ENCODE measurements around the gene OXSR1. TPM values are rescaled to one million over a fixed set of nuclear protein-coding genes. Genes with fewer than 3 reads are reported as not detected.

The OXSR1 gene
- total RNA-seq, 4 donors from 2014 or later = 28.8 to 48.2 (median 37.6) TPM

DNA sequence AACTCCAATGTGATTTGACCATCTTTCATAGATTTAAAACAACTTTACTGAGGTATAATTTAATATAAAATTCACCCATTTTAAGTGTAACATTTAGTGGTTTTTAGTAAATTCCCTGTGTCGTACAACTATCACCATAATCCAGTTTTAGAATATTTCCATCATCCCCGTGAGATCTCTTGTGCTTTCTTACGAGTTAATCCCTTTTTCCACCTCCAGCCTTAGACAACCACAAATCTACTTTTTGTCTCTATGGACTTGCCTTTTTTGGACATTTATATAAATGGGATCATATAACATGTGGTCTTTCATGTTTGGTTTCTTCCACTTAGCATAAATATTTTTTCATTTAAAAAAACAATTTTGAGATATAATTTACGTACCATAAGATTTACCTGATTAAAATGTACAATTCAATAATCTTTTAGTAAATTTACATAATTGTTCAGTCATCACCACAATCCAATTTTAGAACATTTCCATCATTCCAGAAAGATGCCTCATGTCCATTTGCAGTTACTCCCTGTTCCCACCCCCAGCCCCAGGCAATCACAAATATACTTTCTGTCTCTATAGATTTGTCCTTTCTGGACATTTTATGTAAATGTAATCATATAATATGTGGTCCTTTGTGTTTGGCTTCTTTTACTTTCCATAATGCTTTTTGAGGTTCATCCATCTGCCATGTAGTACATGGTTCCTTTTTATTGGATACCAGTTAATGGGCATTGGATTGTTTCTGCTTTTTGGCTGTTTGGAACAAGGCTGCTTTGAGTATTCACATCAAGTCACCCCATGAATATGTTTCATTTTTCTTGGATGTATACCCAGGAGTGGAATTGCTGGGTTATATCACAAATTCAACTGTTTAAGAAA is 3.1 kb downstream of the OXSR1 start:
- Histone ChIP-seq H3K9me3 (no peaks in the 10 kb centered on the region), H3K36me3 (no peaks in the 10 kb centered on the region), H3K4me1 (peaks cover 9 to 65% (median 20%) of the 10 kb centered on the region in 3 donors), H3K27ac (no peak overlapping the region), H3K27me3 (no peaks in the 10 kb centered on the region), H3K4me3 (no peak overlapping the region)
- TF ChIP-seq, protein P1, sequence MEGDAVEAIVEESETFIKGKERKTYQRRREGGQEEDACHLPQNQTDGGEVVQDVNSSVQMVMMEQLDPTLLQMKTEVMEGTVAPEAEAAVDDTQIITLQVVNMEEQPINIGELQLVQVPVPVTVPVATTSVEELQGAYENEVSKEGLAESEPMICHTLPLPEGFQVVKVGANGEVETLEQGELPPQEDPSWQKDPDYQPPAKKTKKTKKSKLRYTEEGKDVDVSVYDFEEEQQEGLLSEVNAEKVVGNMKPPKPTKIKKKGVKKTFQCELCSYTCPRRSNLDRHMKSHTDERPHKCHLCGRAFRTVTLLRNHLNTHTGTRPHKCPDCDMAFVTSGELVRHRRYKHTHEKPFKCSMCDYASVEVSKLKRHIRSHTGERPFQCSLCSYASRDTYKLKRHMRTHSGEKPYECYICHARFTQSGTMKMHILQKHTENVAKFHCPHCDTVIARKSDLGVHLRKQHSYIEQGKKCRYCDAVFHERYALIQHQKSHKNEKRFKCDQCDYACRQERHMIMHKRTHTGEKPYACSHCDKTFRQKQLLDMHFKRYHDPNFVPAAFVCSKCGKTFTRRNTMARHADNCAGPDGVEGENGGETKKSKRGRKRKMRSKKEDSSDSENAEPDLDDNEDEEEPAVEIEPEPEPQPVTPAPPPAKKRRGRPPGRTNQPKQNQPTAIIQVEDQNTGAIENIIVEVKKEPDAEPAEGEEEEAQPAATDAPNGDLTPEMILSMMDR (IDR thresholded peaks at IDR 0.05) = no peak
- TF ChIP-seq POLR2A (IDR thresholded peaks at IDR 0.05) = no peak
- 79 to 89% methylated on average over 4 of the region's 4 CpGs for WGBS, 2 donors
- DNase-seq = no peak
- intact Hi-C loops (cut with DNase I) = loop anchor here (2.0 kb wide), 1 partner anchor 32 kb away; the partner anchor contains the start of gene ACAA1

DNA sequence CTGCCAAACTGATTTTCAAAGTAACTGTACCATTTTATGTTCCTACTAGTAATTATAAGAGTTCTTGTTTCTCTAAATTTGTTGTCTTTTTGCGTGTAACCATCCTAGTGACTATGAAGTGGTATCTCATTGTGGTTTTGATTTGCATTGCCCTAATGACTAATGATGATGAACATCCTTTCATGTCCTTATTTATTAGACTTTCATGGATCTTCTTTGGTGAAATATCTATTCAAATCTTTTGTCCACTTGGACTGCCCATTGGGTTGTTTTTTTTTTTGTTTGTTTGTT is 3.6 kb downstream of the OXSR1 start:
- Histone ChIP-seq H3K4me3 (no peak overlapping the region), H3K9me3 (no peaks in the 10 kb centered on the region), H3K36me3 (no peaks in the 10 kb centered on the region), H3K27ac (no peak overlapping the region), H3K27me3 (no peaks in the 10 kb centered on the region), H3K4me1 (peaks cover 11 to 69% (median 24%) of the 10 kb centered on the region in 3 donors)
- intact Hi-C loops (cut with DNase I) = loop anchor here (2.0 kb wide), 1 partner anchor 32 kb away; the partner anchor contains the start of gene ACAA1
- 50% methylated on average over 1 of the region's 1 CpG for WGBS, 2 donors
- no peak for DNase-seq
- no peak for TF ChIP-seq POLR2A (IDR thresholded peaks at IDR 0.05)
- TF ChIP-seq, protein P1 (IDR thresholded peaks at IDR 0.05) = no peak

DNA sequence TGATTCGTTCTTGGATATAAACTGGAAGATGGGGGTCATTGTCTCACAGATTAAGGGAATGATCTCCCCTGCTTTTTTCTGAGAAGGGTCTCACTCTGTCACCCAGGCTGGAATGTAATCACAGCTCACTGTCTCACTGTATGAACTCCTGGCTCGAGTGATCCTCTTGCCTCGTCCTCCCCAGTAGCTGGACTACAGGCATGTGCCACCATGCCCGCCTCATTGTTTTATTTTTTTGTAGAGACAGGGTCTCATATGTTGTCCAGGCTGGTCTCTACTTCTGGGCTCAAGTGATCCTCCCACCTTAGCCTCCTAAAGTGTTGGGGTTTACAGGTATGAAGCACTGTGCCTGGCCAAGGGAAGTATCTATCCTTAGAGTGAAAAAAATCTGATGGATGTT is 5.4 kb downstream of the OXSR1 start:
- WGBS, 2 donors = 80 to 90% methylated on average over 4 of the region's 4 CpGs
- Histone ChIP-seq H3K36me3 (no peaks in the 10 kb centered on the region), H3K9me3 (no peaks in the 10 kb centered on the region), H3K4me3 (no peak overlapping the region), H3K27ac (no peak overlapping the region), H3K4me1 (peaks cover 14 to 77% (median 28%) of the 10 kb centered on the region in 3 donors), H3K27me3 (no peaks in the 10 kb centered on the region)
- no peak for DNase-seq
- intact Hi-C loops (cut with DNase I) = no loop called here
- no peak for TF ChIP-seq POLR2A (IDR thresholded peaks at IDR 0.05)
- TF ChIP-seq, protein P1 (IDR thresholded peaks at IDR 0.05) = no peak

DNA sequence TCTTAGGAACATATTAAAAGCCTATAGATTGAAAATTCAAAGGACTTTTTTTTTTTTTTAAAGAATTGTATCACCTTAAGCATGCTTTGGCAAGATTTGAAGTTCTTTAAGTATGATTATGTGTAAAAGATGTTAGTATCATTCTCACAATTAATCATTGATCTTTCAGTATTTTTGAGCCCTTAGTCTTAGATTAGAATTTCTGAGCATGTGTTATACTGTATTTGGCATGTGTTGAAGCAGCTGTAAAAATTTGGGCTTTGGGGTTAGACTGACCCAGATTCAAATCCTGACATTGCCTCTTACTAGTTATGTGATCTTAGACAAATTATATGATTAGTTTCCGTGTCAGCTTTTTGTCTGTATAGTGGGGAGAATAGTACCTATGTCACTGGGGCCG is 6.3 kb downstream of the OXSR1 start:
- no peak overlapping the region for H3K4me3 ChIP-seq
- no peak for DNase-seq
- H3K9me3 ChIP-seq = no peaks in the 10 kb centered on the region
- intact Hi-C loops (cut with DNase I) = no loop called here
- H3K27ac ChIP-seq = no peak overlapping the region
- TF ChIP-seq POLR2A (IDR thresholded peaks at IDR 0.05) = no peak
- TF ChIP-seq, protein P1 (IDR thresholded peaks at IDR 0.05) = no peak
- H3K27me3 ChIP-seq = no peaks in the 10 kb centered on the region
- 75 to 81% methylated on average over 2 of the region's 2 CpGs for WGBS, 2 donors
- no peaks in the 10 kb centered on the region for H3K36me3 ChIP-seq
- H3K4me1 ChIP-seq = peaks cover 14 to 69% (median 24%) of the 10 kb centered on the region in 3 donors

DNA sequence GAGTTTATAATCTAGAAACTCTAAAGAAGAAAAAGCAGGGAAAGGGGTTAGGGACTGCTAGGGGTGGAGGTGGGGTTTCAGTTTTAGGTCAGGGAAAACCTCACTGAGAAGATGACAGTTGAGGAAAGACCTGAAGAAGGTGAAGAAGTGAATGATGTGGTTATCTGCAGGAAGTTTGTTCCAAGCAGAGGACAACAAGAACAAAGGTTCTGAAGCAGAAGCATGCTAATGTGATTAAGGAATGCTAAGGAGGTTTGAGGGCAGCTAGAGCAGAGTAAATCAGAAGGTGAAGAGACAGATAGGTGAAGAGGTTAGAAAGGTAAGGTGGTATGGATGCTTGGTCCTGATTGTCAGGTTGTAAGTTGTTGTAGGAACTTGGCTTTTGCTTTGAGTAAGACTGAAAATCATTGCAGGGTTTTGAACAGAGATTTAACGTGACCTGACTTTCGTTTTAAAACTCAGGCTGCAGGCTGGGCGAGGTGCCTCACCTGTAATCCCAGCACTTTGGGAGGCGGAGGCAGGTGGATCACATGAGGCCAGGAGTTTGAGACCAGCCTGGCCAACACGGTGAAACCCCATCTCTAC is 8.6 kb downstream of the OXSR1 start:
- intact Hi-C loops (cut with DNase I) = no loop called here
- Histone ChIP-seq H3K4me3 (no peak overlapping the region), H3K9me3 (no peaks in the 10 kb centered on the region), H3K27ac (no peak overlapping the region), H3K36me3 (peaks cover 0 to 8% (median 0%) of the 10 kb centered on the region in 3 donors), H3K4me1 (peaks cover 8 to 53% (median 11%) of the 10 kb centered on the region in 3 donors), H3K27me3 (no peaks in the 10 kb centered on the region)
- no peak for TF ChIP-seq POLR2A (IDR thresholded peaks at IDR 0.05)
- TF ChIP-seq, protein P1 (IDR thresholded peaks at IDR 0.05) = no peak
- 59 to 66% methylated on average over 5 of the region's 5 CpGs for WGBS, 2 donors
- no peak for DNase-seq

Data from esophagus squamous epithelium (tissue), 5 donors.